HepG2 (cell line): Measurements from ENCODE around the gene SH3YL1. TPM values are rescaled to one million over a fixed set of nuclear protein-coding genes. Genes with fewer than 3 reads are reported as not detected.

ENCODE experiments used
- CEBPB ChIP-seq: IDR thresholded peaks from 2 replicates; pipeline ENCODE4 v1.6.1; 2011; ENCODE audit warnings: low read depth, low read length, improper control_type of control experiment, borderline replicate concordance
- DNMT3B ChIP-seq: conservative IDR thresholded peaks from 2 replicates; pipeline ENCODE4 v1.6.1; 2016; ENCODE audit warnings: missing biosample characterization, control low read depth
- E2F5 ChIP-seq: sonication (generic); formaldehyde crosslinking; conservative IDR thresholded peaks from 2 replicates; pipeline ENCODE4 v1.4.0; 2020; ENCODE audit warnings: missing genetic modification reagents
- EHMT2 ChIP-seq: fragments of 200-600 bp; sonication (generic); IDR thresholded peaks from 2 replicates; pipeline ENCODE4 v1.7.0; 2017; ENCODE audit warnings: antibody characterized with exemption, low read depth, low read length, borderline replicate concordance
- ETS1 ChIP-seq: sonication (generic); formaldehyde crosslinking; IDR thresholded peaks from 2 replicates; pipeline ENCODE4 v1.4.0; 2020; ENCODE audit warnings: missing genetic modification reagents
- FOXK2 ChIP-seq: fragments of 450-650 bp; IDR thresholded peaks from 2 replicates; pipeline ENCODE4 v1.6.1; 2016
- GATA4 ChIP-seq: sonication (generic); IDR thresholded peaks from 2 replicates; pipeline ENCODE4 v1.6.1; 2016; ENCODE audit warnings: antibody characterized with exemption, low read depth, borderline replicate concordance
- HMGXB3 ChIP-seq: sonication (generic); formaldehyde crosslinking; IDR thresholded peaks from 2 replicates; pipeline ENCODE4 v1.4.0; 2020; ENCODE audit warnings: missing genetic modification reagents, borderline replicate concordance
- IKZF1 ChIP-seq: fragments of 450-650 bp; IDR thresholded peaks from 2 replicates; pipeline ENCODE4 v1.7.1; 2016
- ISL2 ChIP-seq: sonication (generic); formaldehyde crosslinking; IDR thresholded peaks from 2 replicates; pipeline ENCODE4 v1.5.0; 2020; ENCODE audit warnings: missing genetic modification reagents
- JUN ChIP-seq: sonication (generic); formaldehyde crosslinking; IDR thresholded peaks from 2 replicates; pipeline ENCODE4 v1.4.0; 2020; ENCODE audit warnings: mild to moderate bottlenecking, missing genetic modification reagents
- KAT7 ChIP-seq: IDR thresholded peaks from 2 replicates; pipeline ENCODE4 v1.6.1; 2018; ENCODE audit warnings: borderline replicate concordance, missing compliant biosample characterization
- KDM2A ChIP-seq: sonication (generic); formaldehyde crosslinking; IDR thresholded peaks from 2 replicates; pipeline ENCODE4 v1.4.0; 2020; ENCODE audit warnings: low read depth, missing genetic modification reagents, borderline replicate concordance
- MZF1 ChIP-seq: sonication (generic); formaldehyde crosslinking; IDR thresholded peaks from 2 replicates; pipeline ENCODE4 v1.8.1; 2023; ENCODE audit warnings: mild to moderate bottlenecking, missing genetic modification reagents, borderline replicate concordance
- PHF8 ChIP-seq: sonication (generic); formaldehyde crosslinking; IDR thresholded peaks from 2 replicates; pipeline ENCODE4 v1.5.0; 2020; ENCODE audit warnings: missing genetic modification reagents
- SPEN ChIP-seq: sonication (generic); formaldehyde crosslinking; IDR thresholded peaks from 2 replicates; pipeline ENCODE4 v1.5.1; 2020; ENCODE audit warnings: low read depth, mild to moderate bottlenecking, missing genetic modification reagents
- SUZ12 ChIP-seq: fragments of 150-350 bp; IDR thresholded peaks from 2 replicates; pipeline ENCODE4 v1.6.1; 2014; ENCODE audit warnings: low read depth, low read length
- TCF7 ChIP-seq: sonication (generic); IDR thresholded peaks from 2 replicates; pipeline ENCODE4 v1.6.1; 2016; ENCODE audit warnings: antibody characterized with exemption, low read depth
- ZFX ChIP-seq: sonication (generic); formaldehyde crosslinking; IDR thresholded peaks from 2 replicates; pipeline ENCODE4 v1.4.0; 2020; ENCODE audit warnings: mild to moderate bottlenecking, low read depth, missing genetic modification reagents, moderate library complexity
- ZNF24 ChIP-seq: fragments of 450-650 bp; IDR thresholded peaks from 2 replicates; pipeline ENCODE4 v1.6.1; 2017; ENCODE audit warnings: antibody characterized with exemption, mild to moderate bottlenecking
- ZNF33B ChIP-seq: sonication (generic); formaldehyde crosslinking; IDR thresholded peaks from 2 replicates; pipeline ENCODE4 v1.5.1; 2020; ENCODE audit warnings: mild to moderate bottlenecking, missing genetic modification reagents
- ZNF563 ChIP-seq: sonication (generic); formaldehyde crosslinking; IDR thresholded peaks from 2 replicates; pipeline ENCODE4 v1.8.0; 2022; ENCODE audit warnings: mild to moderate bottlenecking, moderate library complexity, missing genetic modification reagents
- ZNF580 ChIP-seq: IDR thresholded peaks from 2 replicates; pipeline ENCODE4 v1.6.1; 2016; ENCODE audit warnings: low read depth, borderline replicate concordance
- ZNF660 ChIP-seq: sonication (generic); formaldehyde crosslinking; IDR thresholded peaks from 2 replicates; pipeline ENCODE4 v1.5.1; 2020; ENCODE audit warnings: mild to moderate bottlenecking, low read depth, missing genetic modification reagents, borderline replicate concordance
- ZNF788 ChIP-seq: sonication (generic); formaldehyde crosslinking; IDR thresholded peaks from 2 replicates; pipeline ENCODE4 v1.5.0; 2020; ENCODE audit warnings: mild to moderate bottlenecking, missing genetic modification reagents, borderline replicate concordance
- polyA plus RNA-seq, 8 experiments: library from polyadenylated mRNA; depleted of rRNA in 3 of 8; stranded (reverse) in 7 of 8; unstranded in 1 of 8; fragments of >200 nt; fragmentation: Illumina TruSeq in 4 of 8; extraction: Trizol in 4 of 8; gene quantifications; 2 replicates each; pipeline versions ENCODE4 v1.2.1 to v1.2.3, GENCODE V29; 2011 to 2016; ENCODE audit warnings: low read depth in 4 of 8, missing spikeins in 1 of 8, mixed read lengths in 1 of 8; ENCODE audit not compliant: insufficient read depth in 1 of 8
- total RNA-seq, 5 experiments: library from RNA; depleted of rRNA; stranded (reverse); fragments of >200 nt; fragmentation: Illumina TruSeq; extraction: Trizol; gene quantifications; 2 replicates each; pipeline ENCODE4 v1.2.3, GENCODE V29; 2016; ENCODE audit warnings: low read depth in 1 of 5

SH3YL1 gene
- total and polyA plus RNA-seq, 2 of the 13 experiments (the other 11 are each of a cell fraction or from before 2014, with no cell fraction given): 13.0 to 48.2 TPM

GRCh38 chr2:287911-288757 is 24.3 kb upstream of the SH3YL1 start, which contains the start of gene ALKAL2 (continued):
- TF ChIP-seq HMGXB3 (CRISPR knock-in tag) (no peak), TCF7 (no peak), FOXK2 (no peak), ZNF33B (no peak), MZF1 (CRISPR knock-in tag) (no peak), E2F5 (no peak), ZNF24 (no peak), ISL2 (no peak), ZNF563 (peak; percentile 63; the same call in 1 of the 2 replicates), PHF8 (CRISPR knock-in tag) (no peak), ZNF788 (no peak), IKZF1 (no peak), GATA4 (no peak), ZFX (CRISPR knock-in tag) (0 out of 2 replicates have a peak, but pooled peaks have one; percentile 16), ZNF580 (no peak), ETS1 (CRISPR knock-in tag) (no peak), SPEN (CRISPR knock-in tag) (no peak), CEBPB (no peak), DNMT3B (CRISPR knock-in tag) (no peak), KAT7 (CRISPR knock-in tag) (no peak), SUZ12 (no peak), KDM2A (CRISPR knock-in tag) (peak; percentile 17; the same call in 1 of the 2 replicates), ZNF660 (CRISPR knock-in tag) (no peak), EHMT2 (no peak), JUN (CRISPR knock-in tag) (no peak)
